ENCODE measurements around the gene GPR37L1. TPM values are rescaled to one million over a fixed set of nuclear protein-coding genes. Genes with fewer than 3 reads are reported as not detected.

The GPR37L1 gene
- total RNA-seq, 2 experiments from 2014 or later, result 0.03 TPM; not detected in 1

DNA sequence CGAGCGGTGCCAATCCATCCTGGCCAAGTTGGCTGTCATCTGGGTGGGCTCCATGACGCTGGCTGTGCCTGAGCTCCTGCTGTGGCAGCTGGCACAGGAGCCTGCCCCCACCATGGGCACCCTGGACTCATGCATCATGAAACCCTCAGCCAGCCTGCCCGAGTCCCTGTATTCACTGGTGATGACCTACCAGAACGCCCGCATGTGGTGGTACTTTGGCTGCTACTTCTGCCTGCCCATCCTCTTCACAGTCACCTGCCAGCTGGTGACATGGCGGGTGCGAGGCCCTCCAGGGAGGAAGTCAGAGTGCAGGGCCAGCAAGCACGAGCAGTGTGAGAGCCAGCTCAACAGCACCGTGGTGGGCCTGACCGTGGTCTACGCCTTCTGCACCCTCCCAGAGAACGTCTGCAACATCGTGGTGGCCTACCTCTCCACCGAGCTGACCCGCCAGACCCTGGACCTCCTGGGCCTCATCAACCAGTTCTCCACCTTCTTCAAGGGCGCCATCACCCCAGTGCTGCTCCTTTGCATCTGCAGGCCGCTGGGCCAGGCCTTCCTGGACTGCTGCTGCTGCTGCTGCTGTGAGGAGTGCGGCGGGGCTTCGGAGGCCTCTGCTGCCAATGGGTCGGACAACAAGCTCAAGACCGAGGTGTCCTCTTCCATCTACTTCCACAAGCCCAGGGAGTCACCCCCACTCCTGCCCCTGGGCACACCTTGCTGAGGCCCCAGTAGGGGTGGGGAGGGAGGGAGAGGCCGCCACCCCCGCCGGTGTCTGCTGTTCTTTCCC lies 5.3 kb downstream of the GPR37L1 start:
- no peak for DNase-seq (ENCODE audit: low spot score)
- no TSS peak for BruUV-seq (replicated peaks)
- Histone ChIP-seq H3K27ac (ENCODE audit: low read depth, low read length, poor library complexity, severe bottlenecking) (no peak overlapping the region), H2AFZ (ENCODE audit: low read length) (no peak overlapping the region), H3K9me3 (ENCODE audit: low read length) (no peaks in the 10 kb centered on the region), H3K4me2 (ENCODE audit: low read length) (no peak overlapping the region), H3K36me3 (ENCODE audit: insufficient read depth, low read length) (peaks cover 13% of the 10 kb centered on the region; the same call in 1 of the 2 replicates), H3K9me2 (ENCODE audit: insufficient read depth, low read length) (no peaks in the 10 kb centered on the region), H4K20me1 (ENCODE audit: insufficient read depth, low read length) (no peaks in the 10 kb centered on the region; the same call in 1 of the 2 replicates), H3K4me3 (ENCODE audit: low read depth, low read length, poor library complexity, severe bottlenecking) (no peak overlapping the region), H3K4me1 (ENCODE audit: insufficient read depth, low read length, poor library complexity, severe bottlenecking) (no peaks in the 10 kb centered on the region), H3K79me2 (ENCODE audit: insufficient read depth, low read depth, low read length) (no peaks in the 10 kb centered on the region)
- POLR2A ChIA-PET, result no interaction called here
- intact Hi-C loops (cut with micrococcal nuclease; ENCODE audit: unreplicated experiment), result no loop called here
- CTCF ChIA-PET (ENCODE audit: unreplicated experiment), result interaction anchor here (0.6 kb wide), 1 partner anchor 232 kb away, joined by 4 read pairs; no protein-coding TSS in a partner anchor
- TF ChIP-seq, protein P1, sequence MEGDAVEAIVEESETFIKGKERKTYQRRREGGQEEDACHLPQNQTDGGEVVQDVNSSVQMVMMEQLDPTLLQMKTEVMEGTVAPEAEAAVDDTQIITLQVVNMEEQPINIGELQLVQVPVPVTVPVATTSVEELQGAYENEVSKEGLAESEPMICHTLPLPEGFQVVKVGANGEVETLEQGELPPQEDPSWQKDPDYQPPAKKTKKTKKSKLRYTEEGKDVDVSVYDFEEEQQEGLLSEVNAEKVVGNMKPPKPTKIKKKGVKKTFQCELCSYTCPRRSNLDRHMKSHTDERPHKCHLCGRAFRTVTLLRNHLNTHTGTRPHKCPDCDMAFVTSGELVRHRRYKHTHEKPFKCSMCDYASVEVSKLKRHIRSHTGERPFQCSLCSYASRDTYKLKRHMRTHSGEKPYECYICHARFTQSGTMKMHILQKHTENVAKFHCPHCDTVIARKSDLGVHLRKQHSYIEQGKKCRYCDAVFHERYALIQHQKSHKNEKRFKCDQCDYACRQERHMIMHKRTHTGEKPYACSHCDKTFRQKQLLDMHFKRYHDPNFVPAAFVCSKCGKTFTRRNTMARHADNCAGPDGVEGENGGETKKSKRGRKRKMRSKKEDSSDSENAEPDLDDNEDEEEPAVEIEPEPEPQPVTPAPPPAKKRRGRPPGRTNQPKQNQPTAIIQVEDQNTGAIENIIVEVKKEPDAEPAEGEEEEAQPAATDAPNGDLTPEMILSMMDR (conservative IDR thresholded peaks at IDR 0.05; ENCODE audit: low read length), result no peak
- no peak for TF ChIP-seq EZH2phosphoT487 (IDR thresholded peaks at IDR 0.05; ENCODE audit: borderline replicate concordance, low read depth, low read length)

DNA sequence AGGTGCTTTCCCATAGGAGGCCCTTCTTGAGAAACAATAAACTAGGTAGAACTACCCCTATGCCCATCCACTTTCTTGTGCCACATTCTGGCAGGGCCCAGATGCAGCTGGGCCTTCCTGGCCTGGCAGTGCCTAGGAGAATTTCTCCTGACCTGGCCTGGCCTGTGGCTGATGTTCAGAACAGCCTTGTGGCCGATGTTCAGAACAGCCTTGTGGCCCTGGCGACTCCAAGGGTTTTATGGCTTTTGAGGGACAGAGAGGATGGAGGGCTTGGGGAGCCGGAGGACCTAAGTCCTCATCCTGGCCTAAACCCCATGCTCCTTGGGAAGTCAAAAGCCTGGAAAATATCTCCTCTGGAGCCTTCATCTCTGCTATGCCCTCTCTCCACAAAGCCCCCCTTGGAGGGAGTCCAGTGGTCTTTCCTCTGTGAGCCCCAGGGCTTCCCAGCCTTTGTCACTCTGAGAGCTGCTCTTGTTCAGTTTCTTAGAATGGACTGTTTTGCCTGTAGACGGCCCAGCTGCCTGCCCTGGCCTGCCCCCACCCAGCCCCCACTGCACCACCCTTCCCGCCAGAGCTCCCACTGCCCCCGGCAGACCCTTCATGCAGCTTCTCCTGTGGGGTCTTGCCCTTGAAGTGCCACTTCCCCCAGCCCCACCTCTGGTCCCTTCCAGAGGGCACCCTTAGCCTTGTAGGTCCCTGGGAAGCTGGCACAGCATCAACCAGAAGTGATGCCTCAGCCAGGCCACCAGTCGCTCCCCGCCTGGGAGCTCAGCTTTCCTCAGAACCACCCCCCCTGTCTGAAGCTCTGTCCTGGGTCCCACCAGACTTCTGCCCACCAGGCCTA lies 7.0 kb downstream of the GPR37L1 start:
- CTCF ChIA-PET (ENCODE audit: unreplicated experiment), result no interaction called here
- no TSS peak for BruUV-seq (replicated peaks)

More for the DNA sequence above, 7.0 kb downstream of the GPR37L1 start:
- no peak for TF ChIP-seq EZH2phosphoT487 (IDR thresholded peaks at IDR 0.05; ENCODE audit: borderline replicate concordance, low read depth, low read length)
- TF ChIP-seq, protein P1 (conservative IDR thresholded peaks at IDR 0.05; ENCODE audit: low read length), result no peak
- Histone ChIP-seq H3K4me1 (ENCODE audit: insufficient read depth, low read length, poor library complexity, severe bottlenecking) (no peaks in the 10 kb centered on the region), H3K4me2 (ENCODE audit: low read length) (no peak overlapping the region), H3K36me3 (ENCODE audit: insufficient read depth, low read length) (peaks cover 26% of the 10 kb centered on the region), H3K79me2 (ENCODE audit: insufficient read depth, low read depth, low read length) (no peaks in the 10 kb centered on the region), H3K27ac (ENCODE audit: low read depth, low read length, poor library complexity, severe bottlenecking) (no peak overlapping the region), H2AFZ (ENCODE audit: low read length) (no peak overlapping the region), H4K20me1 (ENCODE audit: insufficient read depth, low read length) (no peaks in the 10 kb centered on the region; the same call in 1 of the 2 replicates), H3K9me3 (ENCODE audit: low read length) (no peaks in the 10 kb centered on the region), H3K4me3 (ENCODE audit: low read depth, low read length, poor library complexity, severe bottlenecking) (no peak overlapping the region), H3K9me2 (ENCODE audit: insufficient read depth, low read length) (no peaks in the 10 kb centered on the region)
- intact Hi-C loops (cut with micrococcal nuclease; ENCODE audit: unreplicated experiment), result no loop called here
- POLR2A ChIA-PET, result interaction anchor here (0.6 kb wide), 1 partner anchor 292 kb away, joined by 5 read pairs; no protein-coding TSS in a partner anchor
- no peak for DNase-seq (ENCODE audit: low spot score)

Measured in OCI-LY7 (cell line).